ENCODE results near the gene TBX2.

TBX2 gene

DNA sequence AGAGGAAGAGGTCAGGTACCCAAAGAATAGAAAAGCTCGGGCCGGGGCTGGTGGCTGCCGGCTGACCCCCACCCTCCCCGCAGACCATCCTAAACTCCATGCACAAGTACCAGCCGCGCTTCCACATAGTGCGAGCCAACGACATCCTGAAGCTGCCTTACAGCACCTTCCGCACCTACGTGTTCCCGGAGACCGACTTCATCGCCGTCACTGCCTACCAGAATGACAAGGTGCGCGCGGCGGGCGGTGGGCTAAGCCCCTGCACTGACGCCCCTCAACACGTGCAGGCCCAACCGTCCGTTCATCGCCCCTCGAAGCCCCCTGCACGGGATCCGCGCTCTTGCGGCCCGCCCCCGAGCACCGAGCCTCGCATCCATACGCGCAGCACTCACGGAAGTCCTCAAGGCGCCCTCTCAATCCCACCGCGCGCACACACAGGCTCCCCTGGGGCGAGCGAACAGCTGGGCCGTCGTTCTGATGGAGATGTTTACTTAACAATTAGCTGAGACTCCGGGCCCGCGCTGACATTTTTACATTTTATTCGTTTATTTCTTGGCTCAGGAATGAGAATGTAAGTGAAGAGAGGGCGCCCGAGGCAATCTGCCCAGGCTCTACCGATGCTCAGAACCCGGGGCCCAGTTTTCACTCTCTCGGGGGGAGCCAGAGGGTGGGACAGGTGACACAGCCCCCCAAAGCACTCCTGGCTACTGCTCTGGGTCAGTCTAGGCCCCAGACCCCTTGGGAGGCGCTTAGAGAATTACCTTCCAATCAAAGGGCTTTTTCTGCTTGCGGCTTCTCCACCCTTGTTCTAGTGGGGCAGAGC lies 3.5 kb downstream of the TBX2 start:
- peak; percentile 50 to 57 for DNase-seq

DNA sequence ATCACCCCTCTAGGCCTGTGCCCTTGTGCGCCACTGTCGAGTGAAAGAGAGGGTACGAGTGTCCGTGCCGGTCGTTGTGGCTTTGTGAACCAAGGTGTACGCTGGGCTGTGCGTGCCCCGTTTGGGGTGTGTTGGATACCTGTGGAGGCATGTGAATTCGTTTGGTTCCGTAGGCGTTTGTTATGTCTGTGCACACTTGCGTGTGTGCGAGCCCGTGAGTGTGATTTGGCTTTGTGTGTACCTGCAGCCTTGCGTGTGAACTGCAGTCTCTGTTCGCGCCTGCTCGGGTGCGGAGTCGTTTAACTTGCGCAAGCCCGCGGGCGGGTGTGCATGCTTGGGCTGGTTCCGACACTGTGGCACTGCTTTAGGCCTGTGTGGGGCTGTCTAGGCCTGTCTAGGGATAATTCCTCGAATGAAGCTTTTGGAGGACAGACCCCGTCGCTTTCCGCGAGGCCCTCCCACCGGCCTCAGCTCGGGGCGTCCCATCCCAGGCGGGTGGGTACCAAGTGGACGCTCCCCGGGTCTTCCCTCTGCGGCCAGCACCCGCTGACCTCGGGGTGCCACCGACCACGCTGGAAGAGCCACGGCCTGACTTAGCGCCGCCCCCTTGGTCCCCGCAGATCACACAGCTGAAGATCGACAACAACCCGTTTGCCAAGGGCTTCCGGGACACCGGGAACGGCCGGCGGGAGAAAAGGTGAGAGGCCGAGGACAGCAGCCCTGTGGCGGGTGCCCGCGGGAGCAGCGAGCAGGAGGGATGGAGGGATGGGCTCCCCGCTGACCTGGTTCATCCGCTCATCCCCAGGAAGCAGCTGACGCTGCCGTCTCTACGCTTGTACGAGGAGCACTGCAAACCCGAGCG lies 4.4 kb downstream of the TBX2 start:
- DNase-seq: peak; percentile 49 to 50

GRCh38 chr17:61404663-61404912 lies 4.9 kb downstream of the TBX2 start:
- no peak for DNase-seq

GRCh38 chr17:61404913-61405685 lies 5.5 kb downstream of the TBX2 start:
- DNase-seq: peak in 1 of 2 experiments; percentile 39

DNA sequence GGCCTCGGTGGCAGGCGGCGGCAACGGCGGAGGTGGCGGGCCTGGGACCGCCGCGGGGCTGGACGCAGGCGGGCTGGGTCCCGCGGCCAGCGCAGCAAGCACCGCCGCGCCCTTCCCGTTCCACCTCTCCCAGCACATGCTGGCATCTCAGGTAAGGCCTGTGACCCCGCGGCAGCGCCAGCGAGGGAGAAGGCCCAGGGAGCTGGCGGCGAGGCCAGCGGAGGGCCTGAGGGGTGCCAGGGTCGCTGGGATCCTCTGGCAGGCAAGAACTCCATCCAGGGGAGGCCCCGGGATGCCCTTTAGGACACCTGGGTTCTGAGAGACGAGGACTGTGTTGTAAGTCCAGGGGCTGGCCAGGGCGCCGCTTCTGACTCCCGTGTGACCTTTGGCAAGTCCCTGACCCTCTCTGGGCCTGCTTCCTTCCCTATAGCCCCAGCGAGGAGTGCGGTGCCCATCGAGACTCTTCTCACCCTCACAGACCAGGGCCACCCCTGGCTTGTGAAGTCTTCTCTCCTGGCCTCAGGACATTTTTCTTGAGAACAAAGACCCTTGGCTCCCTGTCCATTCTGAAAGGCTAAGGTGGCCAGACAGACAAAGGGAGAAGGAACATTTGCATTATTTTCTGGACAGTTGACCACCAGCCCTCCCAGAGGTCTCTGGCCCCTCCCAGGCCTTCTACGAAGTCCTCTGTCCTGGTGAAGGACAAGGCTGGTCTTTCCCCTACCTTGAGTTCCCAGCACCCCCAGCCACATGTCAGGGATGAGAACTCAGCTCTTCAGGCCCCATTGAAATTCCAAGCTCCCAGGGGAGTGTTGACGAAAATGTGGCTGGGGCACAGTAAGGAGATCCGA lies 6.3 kb downstream of the TBX2 start:
- DNase-seq: no peak

- no peak for DNase-seq
Measured at GRCh38 chr17:61406537-61406845, 6.8 kb downstream of the TBX2 start.

DNA sequence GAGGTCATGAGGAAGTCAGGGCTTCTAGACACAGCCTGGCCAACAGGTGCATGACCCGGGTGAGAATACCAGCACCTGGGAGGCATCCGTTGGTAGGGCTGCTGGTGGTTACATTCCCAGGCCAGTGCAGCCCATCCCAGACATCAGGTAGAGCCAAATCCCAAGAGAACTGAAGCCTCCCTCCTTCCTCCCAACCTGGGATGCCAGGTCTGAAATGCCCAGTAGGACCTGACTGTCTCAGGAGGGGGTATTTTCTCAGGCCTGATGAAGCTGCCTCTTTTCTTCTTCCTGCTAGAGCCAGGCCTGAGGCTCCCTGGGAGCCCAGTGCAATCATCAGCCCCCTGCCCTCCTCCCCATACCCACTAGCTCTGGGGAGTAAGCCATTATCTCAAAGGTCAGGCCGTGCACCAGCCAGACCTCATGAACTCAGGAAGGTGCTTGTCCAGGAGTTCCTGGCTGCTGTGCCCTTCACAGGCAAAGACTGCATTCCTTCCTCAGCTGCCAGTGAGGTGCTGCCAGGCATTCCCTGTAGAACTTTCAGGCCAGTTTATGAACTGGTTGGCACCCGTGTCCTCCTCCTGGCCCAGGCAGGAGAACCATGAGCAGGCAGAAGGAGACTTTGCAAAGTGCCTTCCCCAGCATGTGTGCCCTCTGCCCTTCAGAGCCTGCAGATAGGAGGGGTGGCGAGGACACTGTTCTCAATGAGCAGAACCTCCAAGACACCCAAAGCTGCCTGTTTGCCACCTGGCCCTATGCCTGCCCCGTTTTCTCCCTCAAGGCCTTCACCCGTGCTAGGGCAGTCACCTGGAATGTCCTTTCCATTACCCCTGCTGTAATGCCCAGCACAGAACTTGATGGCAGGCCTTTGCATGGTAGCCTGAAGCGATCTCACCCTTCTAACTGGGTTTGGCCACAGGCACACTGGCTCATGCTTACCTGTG lies 7.6 kb downstream of the TBX2 start:
- DNase-seq: peak in 1 of 2 experiments; percentile 22

DNA sequence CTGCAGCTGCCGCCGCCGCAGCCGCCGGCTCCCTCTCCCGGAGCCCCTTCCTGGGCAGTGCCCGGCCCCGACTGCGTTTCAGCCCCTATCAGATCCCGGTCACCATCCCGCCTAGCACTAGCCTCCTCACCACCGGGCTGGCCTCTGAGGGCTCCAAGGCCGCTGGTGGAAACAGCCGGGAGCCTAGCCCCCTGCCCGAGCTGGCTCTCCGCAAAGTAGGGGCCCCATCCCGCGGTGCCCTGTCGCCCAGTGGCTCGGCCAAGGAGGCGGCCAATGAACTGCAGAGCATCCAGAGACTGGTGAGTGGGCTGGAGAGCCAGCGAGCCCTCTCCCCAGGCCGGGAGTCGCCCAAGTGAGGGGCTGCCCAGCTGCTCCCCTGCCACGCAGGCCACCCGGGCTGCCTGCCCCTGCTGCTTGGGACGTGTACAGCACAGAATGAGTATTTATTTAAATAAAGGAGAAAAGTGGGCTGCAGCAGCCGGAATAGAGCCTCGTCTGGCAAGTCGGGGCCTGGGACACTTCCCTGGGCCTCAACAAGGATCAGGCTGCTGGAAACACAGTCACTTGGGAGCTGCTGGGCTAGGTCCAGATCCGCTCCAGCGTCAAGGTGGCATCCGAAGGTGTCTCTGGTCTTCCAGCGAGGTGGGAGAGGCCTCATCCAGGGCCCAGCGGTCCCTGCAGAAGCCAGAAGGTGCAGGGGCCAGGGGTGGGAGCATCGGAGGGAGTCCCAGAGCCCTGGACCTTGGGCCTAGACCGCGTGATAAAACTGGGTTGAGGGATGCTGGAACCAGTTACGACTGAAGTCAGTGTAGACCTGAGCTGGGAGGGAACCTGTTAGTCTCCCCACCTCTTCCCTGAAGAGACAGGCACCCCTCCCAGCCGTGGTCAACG lies 8.8 kb downstream of the TBX2 start:
- DNase-seq: no peak

DNA sequence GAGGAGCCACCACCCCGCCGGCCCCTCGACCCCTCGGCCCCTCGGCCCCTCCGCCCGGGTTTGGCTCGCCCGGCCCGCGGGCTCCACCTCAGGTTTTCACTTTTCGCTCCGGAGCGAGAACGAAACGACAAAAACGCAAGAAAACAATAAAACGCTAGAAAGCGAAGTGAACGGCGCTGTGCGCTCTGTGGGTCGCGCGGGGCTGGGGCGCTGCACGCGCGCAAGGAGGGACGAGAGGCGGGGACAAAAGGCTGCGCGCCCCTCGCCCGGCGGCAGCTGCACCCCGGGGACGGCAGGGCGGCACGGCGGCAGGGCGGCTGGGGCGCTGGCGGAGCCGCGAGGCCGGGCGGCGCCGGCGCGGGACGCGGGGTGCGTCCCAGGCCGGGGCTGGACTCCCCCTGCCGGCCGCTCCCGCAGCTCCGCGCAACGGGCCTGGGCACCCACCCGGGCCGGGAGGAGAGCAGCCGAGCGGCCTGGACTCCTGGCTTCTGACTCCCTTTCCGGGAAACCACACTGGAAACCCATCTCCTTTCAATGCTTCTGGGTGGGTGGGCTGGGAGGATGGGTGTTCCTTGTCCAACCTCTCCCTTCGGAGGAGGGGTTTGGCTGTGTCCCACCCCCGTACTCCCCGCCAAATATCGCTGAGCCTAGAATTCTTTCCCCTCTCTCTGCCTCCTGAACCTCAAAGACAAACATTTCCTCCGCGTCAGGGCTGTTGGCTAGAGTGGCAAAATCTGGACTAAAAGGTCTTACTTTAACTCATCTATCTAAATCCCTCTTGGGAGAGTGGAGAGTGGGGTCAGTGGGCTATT lies 9.9 kb downstream of the TBX2 start:
- peak; percentile 61 to 68 for DNase-seq

- peak; percentile 83 to 85 for DNase-seq
Measured at GRCh38 chr17:61410141-61411010, 10.7 kb downstream of the TBX2 start.

DNA sequence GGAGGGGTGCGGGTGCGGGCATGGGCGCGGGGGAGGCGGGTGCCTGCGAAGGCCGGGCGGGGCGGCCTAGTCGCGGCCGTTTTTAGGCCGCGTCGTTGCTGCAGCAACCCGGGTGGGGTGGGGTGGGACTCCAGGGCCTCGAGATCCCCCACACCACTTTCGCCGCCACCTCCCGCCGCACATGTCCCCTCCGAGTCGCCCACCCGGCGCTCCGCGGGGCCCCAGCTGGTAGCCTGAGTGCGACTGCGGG lies 11.3 kb downstream of the TBX2 start:
- DNase-seq: no peak

DNA sequence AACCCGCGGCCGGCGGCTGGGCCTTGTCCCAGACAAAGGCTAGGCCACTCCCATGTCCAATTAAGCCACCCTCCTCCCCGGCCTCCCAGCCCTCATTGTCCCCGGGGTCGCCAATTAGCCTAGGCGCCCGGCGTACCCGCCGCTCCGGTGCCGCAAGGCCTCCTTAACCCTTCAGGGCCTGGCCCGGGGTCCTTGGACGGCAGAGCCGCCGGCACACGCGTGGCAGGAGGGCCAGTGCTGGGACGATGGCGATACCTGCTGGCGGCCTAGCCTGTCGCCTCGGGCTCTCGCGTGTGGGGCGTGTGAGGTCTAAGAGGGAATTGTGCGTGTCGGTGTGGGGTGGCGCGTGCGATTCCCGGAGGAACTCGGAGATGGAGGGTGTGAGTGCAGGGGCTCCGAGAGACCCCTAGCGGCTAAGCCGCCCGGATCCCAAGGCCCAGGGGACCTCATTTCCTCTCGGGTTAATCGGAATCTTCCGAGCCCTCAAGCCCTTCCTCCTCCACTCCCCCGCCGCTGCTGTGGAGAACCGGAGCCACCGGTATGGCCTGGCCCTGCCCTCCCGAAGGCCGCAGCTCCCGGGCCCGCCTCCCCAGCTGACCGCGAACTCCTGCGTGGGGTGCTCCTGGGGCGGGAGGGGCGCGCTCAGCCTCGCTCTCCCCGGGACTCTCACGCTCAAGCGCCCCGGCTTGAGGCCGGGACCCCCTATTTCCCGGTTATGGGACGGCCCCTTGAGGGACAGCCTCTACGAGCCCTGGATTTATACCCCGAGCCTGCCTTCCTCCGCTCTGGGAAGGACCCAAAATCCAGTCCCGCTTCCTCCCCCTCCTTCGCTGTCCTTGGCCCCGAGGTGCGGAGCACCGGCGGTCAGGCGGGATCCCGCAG lies 11.9 kb downstream of the TBX2 start:
- peak; percentile 55 to 61 for DNase-seq

GRCh38 chr17:61412143-61412859 lies 12.7 kb downstream of the TBX2 start:
- peak; percentile 85 to 88 for DNase-seq

GRCh38 chr17:61412860-61413660 lies 13.4 kb downstream of the TBX2 start:
- DNase-seq: no peak

GRCh38 chr17:61413661-61414126 lies 14.1 kb downstream of the TBX2 start:
- DNase-seq: no peak

Data from activated T-cell treated with anti-CD3 and anti-CD28 coated beads, Interleukin-2, amount 50 U/mL, for 48 hours (primary cell).